G401.6 (cell line): Measurements from ENCODE around the gene CXCR3.
"Not testable (repeated sequence)": the region's sequence is repeated elsewhere in the genome, so short reads cannot be mapped to it uniquely, and the experiment has no call there.

Source experiments
- FAIRE-seq: peaks from 2 replicates; lab custom pipeline; 2012; peaks lifted over from hg19 to GRCh38; lab: Jason Lieb, UNC

The CXCR3 gene

DNA sequence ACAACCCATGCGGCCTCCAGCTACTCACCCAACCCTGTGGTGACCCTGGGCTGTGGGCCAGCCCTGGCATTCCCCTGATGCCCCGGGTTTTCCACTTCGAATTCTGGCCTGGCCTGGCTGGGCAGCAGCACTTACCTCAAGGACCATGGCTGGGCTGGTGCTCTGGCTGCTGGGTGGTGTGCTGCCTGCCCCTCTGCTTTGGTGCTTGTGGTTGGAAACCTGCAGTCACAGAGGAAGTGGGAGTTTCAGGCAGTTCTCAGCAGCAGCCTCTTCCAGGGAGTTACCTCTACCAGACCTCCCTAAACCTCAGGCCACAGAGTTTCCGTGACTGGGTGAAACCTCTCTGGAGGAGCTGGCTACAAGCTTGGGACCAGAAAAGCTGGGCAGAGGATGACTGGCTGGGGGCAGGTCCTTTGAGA, at the start of gene CXCR3:
TSS of gene CXCR3 (minus strand) at position 209 of the 419 bp plus-strand sequence. CDS start at position 147, 62 bp downstream.
- no peak for FAIRE-seq

DNA sequence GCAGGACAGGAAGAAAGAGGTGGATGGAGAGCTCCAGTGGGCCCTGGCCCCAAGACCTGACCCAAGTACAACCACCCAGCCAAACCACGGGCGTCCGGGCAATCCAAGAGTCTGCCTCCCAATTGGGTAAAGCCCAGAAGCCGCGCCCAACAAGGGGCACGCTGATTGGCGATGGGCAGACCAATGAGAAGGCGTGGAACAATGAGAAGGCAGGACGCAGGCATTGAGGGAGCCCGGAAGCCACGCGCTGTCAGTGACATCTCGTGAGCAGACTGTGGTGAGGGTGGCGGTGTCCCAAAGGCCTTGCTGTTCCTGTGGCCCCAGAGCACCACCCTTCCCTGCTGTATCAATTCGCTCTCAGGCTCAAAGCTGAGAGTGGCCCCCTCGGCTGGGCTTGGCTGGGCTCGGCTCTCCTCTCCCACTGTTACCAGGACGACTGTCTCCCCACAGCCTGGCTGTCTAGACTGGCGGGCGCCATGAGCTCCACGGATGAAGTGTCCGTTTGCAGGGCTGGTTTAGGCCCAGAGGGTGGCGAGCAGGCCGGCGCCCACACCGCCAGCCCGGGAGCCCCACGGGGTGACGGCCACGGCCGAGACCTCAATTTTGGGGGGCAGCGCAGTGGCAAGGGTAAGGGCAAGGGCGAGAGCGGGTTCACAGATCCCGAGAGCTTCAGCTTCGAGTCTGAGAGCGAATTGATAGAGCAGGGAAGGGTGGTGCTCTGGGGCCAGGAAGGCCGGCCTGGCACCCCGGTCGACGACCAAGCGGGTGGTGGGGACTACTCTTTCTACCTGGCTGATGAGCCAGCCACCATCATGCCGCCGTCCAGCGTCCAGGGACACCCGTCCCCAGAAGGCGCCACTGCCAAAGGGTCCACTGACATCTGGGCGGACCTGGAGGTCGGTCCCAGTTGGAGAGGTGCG, 49.3 kb upstream of the CXCR3 start, which contains the start of gene LOC101059915:
TSS of gene LOC101059915 (plus strand) at position 219 of the 920 bp plus-strand sequence.
- no peak for FAIRE-seq

DNA sequence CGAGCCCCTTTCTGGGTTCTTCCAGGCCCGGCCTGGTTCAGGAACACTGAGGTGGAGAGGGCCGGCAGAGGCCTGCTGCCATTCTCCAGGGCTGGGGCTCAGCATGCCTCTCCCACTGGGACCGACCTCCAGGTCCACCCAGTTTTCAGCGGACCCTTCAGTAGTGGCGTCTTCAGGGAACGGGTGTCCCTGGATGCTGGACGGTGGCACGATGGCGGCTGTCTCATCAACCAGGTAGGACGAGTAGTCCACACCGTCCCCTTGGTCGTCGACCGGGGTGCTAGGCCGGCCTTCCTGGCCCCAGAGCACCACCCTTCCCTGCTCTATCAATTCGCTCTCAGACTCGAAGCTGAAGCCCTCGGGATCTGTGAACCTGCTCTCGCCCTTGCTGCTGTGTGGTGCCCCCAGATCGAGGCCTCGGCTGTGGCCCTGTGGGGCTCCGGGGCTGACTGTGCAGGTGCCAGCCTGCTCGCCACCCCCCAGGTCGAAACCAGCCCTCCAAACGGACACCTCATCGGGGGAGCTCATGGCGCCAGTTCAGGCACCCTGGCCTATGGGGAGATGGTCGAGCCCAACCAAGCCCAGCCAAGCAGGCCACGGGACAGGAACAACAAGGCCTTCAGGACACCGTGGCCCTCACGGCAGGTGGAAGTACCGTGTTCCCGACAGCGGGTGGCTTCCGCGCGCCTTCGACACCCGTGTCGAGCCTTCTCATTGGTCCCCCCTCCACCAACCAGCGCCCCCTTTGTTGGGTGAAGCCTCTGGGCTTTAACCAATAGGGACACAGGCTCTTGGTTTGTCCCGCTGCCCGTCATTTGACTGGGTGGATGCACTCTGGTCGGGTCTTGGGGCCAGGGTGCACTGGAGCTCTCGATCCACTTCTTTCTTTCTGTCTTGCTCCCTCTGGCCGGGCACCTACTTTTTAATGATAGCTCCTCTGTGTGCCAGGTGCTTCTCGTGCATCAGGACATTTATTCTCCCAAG, 48.2 kb upstream of the CXCR3 start:
- FAIRE-seq, result no peak

DNA sequence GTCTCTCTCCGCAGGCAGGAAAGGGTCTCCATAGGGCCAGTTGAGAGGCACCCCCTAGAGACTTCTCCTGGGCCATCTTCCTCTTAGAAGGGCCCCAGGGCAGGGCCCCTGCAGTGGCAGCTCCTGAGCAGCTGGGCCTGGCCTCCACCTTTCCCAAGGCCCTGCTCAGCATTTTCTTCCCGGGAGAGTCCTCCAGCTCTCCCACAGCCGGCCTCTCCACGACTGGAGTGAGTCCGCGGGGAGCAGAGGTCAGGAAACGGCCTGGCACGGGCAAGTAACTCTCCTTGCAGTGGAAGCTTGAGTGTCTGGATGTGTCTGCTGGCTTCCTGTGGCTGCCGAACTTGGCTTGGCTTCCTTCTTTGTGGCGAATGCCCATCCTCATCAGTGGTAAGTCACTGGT, 47.4 kb upstream of the CXCR3 start:
- FAIRE-seq, result no peak

DNA sequence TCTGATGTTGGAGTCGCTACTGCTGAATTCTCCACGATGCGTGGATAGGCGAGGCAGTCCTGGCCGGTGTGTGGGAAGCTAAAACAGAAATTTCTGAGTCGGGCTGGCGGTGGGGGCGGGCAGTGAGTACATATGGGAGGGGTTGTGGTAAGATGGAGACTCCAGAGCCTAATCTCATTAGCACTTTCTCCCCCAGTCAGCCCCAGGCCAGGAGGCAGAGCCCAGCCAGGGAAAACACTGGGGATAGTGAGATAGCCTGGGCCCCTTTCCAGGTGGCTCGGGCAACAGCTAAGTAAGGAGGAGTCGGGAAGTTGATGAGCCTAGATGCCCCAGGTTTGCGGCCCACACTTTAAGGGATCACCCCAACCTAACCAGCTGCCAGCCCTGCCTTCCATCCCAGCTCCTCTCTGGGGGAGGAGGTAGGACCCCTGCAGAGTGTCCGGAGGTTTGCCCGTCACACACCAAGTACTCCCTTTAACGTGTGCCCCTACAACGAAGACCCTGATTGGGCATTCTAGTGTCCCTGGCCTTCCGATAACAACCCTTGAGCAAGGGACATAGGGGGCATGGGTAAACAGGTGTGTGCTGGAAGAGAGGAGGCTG, 46.7 kb upstream of the CXCR3 start:
- no peak for FAIRE-seq

DNA sequence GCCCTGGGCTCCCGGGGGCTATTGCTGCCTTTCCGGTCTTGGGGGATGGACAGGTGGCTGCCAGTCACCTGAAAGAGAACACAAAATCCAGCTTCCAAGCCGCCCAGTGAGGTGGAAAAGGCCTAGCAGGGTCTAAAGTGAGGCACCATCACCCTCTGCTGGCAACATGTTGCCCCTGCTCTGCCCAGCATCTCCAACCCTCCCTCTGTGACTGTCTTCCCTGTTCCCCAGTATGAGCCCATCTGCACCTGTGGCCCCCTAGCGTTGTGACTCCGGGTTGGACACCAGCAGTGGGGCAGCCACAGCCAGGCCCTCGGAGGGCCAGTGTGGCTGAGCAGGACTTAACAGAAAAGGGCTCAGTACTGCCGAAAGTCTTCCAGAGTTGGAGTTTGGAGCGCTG, 45.9 kb upstream of the CXCR3 start:
- peak; percentile 44 for FAIRE-seq

DNA sequence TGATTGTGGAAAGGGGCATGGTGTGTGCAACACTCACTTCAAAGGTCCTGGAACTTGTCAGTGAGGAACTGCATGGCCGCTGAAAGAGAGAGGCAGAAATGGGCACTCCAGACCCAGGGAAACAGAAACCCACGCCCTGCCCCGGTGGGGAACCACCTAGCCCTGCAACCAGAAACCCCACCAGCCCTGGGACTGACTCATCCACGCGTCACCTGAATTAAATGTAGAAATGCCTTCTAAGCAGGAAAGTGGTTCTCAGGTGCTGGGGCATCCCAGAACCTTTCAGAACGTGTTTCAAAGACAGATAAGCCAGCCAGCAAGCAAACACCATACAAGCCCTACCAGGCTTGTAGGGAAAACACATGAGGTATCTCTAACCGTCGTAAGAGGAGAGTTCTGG, 44.9 kb upstream of the CXCR3 start:
- not testable (repeated sequence) for FAIRE-seq

DNA sequence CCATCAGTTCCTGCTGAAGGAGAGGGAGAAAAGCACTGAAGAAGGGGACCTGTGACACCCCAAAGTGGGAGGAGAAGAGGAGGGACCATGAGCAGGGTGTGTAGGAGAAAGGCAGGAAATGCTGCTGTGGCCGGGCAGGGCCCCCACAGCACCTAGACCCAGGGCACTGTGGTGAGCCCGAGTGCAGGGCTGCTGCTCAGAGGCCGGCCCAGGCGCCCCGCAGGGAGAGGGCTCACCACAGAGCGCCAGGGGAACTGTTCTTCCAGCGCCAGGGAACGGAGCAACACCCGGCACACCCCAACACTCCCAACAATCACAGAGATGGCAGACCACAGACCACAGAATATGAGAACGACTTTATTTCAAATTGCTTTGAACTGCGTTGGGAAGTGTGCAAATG, 44.3 kb upstream of the CXCR3 start:
- FAIRE-seq, result not testable (repeated sequence)

DNA sequence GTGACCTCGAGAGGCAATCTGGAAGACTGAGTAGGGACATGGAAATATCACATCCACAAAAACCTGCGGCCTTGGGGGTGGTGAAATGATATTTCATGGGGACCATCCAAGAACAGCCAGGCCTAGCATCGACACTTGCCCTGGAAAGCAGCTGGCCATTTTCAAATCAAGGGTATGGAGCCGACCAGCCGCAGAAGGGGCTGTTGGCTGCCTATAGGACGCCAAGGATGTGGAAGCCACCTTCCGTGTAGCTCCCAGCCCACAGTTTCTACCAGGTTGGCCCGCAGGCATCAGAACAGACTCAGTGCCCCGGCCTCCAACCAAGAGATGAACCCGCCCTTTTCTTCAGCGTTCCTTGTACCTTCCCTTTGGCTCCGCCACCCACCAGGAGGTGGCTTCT, 43.6 kb upstream of the CXCR3 start:
- no peak for FAIRE-seq

DNA sequence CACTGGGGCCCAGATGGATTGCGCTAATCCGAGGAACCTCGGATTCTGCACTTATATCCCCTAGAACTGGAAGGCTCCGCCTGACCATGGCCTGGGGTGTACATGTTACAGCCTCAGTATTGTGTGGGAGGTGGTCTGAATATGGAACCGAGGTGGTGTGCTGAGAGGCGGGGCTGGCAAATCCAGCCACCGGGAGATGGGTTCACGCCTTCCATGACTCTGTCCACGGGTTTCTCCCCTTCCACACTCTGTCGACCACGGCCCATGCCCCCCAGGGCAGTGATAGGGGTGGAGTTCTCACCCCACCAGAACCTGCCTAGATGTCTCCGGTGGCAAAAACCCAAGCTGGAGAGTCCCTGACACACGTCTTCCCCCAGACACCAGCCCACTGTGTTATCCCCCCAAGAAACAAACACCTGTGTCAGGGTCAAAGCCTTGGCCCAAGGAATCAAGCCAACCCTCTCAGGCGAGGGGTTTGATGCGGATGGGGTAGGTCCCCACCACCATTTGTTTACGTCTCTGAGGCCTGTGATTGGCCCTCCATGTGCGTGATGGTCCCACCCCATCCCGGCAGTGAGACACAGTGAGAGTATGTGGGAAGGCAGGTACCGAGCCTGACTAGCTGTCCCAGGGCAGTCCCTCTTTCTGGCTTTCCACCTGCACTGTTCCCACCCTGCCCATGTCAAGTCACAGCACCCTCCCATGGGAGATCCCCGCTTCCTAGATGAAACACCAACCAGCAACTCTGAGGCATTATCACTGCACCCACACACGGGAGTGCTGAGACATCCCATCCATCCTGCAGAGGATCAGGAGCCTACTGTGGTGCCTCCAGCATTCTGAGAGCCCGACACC, 42.5 kb upstream of the CXCR3 start:
- FAIRE-seq, result no peak

DNA sequence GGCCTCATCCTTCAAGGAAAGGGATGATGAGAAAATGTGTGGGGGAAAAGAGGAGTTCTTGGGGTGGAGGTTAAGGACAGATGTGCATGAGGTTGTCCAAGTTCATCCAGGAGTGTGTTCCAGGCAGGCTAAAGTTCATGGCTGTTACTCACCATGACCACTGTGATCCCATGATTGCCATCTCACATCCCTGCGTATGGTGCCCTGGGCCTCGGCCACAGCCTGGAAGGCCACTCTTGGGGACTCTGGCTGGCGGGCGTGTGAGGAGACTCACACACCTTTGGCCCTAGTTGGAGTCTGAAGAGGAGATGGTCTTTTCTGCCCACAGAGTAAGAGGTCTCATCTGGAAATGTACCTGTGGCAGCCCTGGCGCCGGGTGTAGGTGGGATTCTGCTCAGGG, 41.6 kb upstream of the CXCR3 start:
- FAIRE-seq, result no peak

DNA sequence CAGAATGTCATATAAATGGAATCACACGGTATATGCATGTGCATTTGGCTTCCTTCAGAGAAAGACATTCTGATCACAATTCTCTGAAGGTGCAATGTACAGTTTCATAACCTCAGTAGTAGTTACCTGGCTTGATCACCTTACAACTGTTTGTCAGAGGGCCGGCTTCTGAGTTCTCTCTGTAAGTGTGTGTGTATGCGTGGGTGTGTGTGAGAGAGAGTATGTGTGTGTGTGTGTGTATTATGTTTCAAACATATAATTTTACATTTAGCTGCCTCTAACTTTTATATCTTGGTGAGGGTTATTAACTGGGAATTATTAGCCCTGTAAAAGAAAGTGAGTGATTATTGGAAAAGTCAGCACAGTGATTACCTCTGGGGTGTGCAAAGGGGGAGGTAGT, 41.0 kb upstream of the CXCR3 start:
- no peak for FAIRE-seq

DNA sequence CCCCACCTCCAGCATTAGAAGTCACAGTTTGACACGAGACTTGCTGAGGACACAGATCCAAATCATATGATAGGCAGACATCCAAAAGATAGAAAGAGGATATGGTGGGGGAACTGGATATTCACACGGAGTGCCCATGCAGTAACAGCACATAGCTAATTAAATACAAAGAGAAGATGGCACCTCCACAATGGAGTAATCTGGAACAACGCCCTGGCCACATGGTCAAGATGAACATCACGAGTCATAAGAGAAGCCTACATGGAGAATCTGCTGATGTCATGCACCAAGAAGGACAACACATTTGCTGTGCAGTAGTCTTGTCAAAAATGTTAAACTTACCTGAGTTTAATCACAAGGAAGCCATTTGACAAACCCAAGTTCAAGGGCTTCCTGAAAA, 39.0 kb upstream of the CXCR3 start:
- no peak for FAIRE-seq

DNA sequence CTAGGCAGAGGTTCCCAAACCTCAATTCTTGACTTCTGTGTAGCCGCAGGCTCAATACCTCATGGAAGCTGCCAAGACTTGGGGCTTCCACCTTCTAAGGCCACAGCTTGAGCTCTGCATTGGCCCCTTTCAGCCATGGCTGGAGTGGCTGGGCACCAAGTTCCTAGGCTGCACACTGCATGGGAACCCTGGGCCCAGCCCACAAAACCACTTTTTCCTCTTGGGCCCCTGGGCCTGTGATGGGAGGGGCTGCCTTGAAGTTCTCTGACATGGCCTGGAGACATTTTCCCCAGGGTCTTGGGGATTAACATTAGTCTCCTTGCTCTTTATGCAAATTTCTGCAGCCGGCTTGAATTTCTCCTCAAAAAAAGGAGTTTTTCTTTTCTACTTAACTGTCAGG, 35.0 kb upstream of the CXCR3 start:
- no peak for FAIRE-seq

DNA sequence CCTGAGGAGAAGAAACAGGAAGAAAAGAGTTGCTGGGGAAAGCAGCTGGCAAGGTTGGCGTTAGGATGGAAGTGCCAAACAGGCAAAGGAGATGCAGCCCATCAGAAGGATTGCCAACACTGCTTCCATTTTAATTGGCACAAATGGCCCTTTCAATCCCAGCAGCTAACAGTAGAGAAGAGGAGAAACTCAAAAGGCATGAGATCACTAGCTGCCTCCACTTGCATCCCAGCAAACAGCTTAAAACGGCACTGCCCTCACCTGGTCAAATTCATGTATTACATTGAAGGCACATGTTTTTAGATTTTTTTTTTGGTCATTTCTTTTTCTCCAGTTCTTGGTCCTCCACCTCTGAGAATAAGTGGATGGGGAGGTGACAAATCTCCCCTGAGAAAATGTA, 34.1 kb upstream of the CXCR3 start:
- FAIRE-seq, result peak; percentile 79

DNA sequence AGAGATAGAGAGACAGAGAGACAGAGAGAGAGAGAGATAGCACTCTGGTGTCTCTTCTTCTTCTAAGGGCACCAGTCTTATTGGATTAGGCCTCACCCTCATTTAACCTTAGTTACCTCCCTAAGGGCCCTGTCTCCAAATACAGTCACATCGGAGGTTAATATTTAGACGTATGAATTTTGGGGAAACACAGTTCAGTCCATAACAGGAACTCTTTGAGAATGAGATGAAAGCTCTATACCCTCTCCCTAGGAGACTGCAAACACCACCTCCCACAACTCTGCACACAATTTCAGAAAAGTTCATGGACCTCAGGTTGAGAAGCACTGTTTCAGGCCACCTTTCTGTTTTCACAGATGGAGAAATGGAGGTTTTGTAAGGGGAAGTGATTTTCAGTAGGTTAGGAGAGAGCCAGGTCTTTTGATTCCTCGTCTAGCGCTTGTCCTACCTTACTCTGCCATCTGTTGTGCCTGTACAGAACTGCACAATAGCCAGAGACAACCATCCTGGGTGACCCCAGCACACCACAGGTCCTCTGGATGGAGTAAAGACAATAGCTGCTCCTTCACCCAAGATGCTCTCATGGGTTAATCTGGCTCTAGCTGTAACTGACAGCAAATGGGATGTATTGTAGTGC, 32.1 kb upstream of the CXCR3 start:
- no peak for FAIRE-seq

DNA sequence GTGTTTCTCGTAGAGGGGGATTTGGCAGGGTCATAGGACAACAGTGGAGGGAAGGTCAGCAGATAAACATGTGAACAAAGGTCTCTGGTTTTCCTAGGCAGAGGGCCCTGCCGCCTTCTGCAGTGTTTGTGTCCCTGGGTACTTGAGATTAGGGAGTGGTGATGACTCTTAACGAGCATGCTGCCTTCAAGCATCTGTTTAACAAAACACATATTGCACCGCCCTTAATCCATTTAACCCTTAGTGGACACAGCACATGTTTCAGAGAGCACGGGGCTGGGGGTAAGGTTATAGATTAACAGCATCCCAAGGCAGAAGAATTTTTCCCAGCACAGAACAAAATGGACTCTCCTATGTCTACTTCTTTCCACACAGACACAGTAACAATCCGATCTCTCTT, 26.1 kb upstream of the CXCR3 start:
- FAIRE-seq, result not testable (repeated sequence)

DNA sequence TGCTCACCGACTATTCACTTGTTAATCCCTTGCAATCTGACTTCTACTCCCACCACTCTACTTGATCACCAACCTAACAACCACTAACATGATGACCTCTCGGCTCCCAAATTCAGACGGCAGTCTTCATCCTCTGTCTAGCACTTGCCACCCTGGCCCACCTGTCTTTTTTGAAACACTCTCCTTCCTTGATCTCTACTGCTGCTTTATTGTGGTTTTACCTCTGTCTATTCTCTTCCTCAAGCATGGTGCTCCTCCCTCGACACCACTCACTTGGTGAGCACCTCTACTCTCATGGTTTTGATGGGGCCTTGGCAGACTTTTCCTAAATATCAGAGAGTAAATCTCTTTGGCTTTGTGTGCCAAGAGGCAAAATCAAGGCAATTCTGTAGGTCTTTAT, 21.7 kb upstream of the CXCR3 start:
- no peak for FAIRE-seq

DNA sequence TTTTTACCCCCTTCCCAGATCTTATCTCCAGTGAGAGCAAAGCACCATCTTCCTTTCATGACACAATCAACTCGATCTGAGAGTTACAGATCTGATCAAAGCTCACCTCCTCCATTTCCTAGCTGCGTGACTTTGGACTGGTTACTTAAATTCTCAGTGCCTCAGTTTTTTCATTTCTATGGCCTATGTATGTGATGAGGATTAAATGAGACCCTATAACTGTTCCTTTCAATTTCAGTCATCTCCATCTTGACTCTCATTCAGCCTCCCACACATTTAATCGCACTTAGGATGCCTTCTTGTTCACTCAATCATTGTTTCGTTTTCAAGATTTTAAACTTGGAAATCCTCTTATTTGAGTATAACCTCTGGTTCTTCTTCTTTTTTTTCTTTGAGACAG, 20.1 kb upstream of the CXCR3 start:
- FAIRE-seq, result no peak

DNA sequence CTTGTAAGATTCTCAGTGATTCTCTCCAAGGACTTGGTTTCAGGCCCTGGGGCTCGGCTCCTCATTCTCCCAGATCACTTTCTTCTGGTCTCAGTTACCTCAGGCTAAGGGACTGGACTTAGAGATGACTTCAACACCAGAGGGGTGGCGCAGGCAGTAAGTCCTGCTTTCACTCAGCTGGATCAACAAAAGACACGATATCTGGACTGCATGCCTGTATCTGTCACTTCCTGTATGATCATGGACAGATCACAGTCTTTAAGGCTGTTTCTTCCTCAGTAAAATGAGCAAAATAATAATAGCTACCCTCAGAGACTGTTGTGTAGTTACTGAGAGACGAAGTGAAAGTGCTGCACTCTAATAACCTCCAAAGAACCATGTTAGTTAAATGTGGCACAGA, 19.5 kb upstream of the CXCR3 start:
- FAIRE-seq, result no peak

DNA sequence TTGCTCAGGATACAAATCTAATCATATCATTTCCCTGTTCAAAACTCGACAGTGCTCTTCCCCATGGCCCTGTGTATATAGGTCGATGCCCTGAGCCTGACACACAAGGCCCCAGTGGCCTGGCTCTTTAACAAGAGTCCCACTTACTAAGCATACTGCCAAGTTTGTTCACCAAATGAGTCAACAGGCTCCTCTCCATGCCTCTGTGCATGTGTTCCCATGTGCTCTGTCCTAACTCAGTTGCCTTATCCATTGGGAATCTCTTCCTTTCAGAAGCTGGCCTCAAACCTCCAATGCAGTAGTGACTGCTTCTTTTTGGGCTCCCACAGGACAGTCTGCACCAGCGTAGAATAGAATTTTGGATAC, 18.9 kb upstream of the CXCR3 start:
- no peak for FAIRE-seq
